Subcutaneous adipose tissue (tissue), 4 donors: ENCODE results near the gene IL34. TPM values are rescaled to one million over a fixed set of nuclear protein-coding genes. Genes with fewer than 3 reads are reported as not detected.

Source experiments
- total RNA-seq, 4 donors: library from RNA; depleted of rRNA; stranded (reverse); fragments of >200 nt; gene quantifications; one replicate each; pipeline ENCODE4 v1.1.0, GENCODE V29; 2016
- TF ChIP-seq, protein P1 (sequence below): fragments of 450-650 bp; IDR thresholded peaks from one replicate; pipeline ENCODE4 v1.5.1; 2016; ENCODE audit warnings: low read depth, mild to moderate bottlenecking, control low read depth, antibody characterized with exemption, moderate library complexity

IL34 gene
- total RNA-seq, 4 donors from 2014 or later = 1.5 TPM; not detected in 3

DNA sequence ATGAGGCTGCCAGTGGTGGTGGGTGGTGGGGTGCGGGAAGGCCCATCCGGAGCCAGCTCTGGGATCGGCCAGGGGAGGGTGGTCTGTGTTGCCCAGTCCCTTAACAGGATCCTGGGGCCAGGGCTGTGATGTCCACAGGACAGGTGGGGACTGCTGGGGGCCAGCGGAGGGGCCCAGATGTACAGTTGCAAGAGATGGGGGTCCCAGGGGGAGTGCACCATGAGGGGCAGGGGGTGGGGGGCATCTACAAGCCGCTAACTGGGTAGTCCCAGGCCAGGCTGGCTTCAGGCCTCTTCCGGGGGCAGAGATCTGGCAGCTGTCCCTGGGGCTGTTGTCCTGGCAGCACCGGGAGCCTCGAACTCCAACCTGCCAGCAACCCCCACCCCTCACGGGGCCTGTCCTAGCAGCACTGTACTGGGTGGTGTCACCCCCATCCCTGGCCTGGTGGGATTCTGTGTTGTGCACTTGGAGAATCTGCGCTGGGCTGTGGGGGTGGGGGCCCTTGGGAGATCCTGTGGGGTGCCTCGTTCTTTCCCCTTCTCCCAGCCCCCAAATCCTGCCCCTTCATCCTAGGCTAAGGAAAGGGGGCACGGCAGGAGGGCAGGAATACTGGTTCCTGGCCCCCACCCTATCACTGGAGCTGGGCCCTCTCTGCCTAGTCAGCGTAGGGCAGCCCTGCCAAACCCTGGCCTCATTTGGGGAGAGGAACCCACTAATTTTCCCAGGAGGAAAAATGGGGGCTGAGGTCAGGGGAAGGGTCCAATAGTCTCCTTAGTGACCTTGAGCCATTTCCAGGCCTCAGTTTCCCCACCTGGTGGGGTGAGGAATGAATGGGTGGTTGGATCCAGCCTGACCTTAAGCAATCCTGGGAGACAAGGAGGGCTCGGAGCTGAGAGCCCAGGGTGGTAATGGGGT lies 38.0 kb downstream of the IL34 start:
- TF ChIP-seq, protein P1, sequence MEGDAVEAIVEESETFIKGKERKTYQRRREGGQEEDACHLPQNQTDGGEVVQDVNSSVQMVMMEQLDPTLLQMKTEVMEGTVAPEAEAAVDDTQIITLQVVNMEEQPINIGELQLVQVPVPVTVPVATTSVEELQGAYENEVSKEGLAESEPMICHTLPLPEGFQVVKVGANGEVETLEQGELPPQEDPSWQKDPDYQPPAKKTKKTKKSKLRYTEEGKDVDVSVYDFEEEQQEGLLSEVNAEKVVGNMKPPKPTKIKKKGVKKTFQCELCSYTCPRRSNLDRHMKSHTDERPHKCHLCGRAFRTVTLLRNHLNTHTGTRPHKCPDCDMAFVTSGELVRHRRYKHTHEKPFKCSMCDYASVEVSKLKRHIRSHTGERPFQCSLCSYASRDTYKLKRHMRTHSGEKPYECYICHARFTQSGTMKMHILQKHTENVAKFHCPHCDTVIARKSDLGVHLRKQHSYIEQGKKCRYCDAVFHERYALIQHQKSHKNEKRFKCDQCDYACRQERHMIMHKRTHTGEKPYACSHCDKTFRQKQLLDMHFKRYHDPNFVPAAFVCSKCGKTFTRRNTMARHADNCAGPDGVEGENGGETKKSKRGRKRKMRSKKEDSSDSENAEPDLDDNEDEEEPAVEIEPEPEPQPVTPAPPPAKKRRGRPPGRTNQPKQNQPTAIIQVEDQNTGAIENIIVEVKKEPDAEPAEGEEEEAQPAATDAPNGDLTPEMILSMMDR = no peak

DNA sequence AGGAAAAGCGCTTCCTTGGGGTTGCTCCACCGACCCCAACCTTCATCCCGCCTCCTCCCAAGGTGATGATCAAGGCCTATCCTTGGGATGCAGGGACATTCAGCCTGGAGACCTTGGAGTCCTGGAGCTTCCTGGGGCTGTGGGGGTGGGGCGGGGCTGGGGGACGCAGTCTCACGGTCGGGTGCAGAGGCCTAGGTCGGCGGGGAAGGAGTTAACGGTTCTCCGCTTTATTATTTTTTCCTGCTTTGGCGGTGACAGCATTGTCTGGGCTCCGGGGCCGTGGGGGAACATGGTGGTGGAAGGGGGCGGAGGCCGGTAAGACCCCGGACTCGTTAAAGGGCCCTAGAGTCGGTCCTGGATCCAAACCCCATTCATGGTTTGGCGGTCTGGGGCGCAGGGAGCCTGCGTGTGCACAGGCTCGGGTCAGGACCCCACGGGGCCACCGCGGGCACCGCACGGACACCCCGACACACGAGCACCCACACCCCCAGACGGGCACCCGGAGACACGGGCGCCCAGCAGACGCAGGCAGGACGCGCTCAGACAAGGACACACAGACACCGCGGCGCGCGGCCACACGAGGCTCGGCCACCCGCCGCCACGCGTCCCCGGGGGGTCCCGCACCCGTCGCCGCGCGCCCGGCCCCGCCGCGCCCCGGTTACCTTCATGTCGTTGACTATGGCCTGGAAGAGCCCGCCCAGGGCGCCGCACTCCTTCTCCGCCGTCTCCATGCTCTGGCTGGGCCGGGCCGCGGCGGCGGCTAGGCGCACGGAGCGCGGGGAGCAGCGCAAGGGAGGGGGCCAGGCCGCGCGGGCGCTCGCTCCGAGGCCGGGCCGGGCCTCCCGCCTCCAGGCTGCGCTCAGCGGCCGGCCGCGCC lies 38.9 kb downstream of the IL34 start:
- TF ChIP-seq, protein P1 = no peak

DNA sequence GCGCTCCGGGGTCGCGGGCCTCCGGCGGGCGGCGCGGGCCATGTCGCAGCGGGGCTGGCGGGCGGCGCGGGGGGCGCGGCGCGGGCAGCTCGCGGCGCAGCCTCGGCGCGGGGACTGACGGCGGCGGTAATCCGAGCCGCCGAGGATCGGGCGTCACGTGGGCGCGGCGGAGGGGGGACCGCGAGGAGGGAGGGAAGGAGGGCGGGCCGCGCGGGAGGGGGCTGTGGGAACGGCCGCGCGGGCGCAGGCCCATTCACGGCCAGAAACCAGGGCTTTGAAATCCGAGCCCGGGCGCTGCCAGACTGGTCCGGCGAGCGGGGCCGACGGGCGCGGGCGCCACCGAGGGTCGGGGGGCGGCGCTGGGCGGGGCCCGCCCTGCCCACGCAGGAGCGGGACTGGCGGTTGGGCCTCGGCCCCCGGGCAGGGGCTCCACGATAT lies 39.6 kb downstream of the IL34 start, which contains the start of gene MTSS2:
Gene MTSS2 (minus strand): TSS at position 116 of the 438 bp plus-strand sequence. CDS start 262 bp downstream, outside the sequence.
- TF ChIP-seq, protein P1 = no peak

DNA sequence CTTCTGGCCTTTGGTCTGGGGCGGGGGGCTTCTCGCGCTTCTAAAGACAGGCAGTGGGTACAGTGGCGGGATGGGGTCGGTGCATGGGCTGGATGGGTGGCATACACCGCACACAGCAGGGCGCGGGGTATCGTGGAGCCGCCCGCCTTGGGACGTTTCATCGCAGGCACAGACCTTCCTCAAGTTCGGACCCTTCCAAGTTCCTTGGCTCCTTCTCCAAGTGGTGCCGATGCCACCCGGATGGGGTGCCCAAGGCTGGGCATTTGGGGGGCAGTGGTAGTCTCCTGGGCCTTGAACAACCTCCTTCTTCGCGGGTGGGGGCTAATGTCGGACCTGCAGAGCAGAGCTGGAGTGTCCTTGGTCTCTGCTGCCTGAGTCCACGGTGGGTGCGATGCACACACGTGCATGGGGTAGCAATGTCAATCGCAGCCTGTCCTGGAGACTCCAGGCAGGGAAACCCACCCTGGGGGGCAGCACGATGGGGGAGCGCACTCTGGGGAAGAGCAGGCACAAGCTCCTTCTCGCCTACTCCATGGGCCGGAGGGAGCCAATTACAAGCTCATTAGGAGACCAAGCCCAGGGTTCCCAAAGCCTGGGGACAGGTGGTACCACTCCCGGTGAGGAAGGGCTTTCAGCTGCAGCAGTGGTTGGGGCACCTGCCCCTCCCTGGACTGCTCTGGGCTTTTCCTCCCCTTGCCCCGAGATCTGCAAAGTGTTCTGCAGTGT lies 40.2 kb downstream of the IL34 start:
- TF ChIP-seq, protein P1 = no peak

DNA sequence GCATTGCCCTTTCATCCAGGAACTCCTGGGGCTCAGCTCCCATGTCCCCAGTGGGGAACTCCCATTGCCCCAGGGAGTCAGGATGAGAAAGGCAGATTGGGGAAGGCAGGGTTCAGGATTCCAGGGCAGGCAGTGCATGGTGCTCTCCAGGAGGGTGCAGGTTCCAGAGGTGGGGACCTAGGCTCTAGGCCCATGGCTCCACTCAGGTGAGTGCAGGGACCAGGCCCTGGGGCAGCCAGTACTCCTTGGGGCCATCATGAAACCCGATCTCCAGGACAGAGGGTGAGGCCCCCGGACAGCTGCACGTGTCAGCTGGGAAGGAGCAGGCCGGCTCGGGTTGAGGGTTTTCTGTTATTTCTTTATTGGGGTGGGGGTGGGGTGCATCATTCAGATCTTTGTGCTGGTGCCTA lies 40.7 kb downstream of the IL34 start:
- TF ChIP-seq, protein P1 = no peak

DNA sequence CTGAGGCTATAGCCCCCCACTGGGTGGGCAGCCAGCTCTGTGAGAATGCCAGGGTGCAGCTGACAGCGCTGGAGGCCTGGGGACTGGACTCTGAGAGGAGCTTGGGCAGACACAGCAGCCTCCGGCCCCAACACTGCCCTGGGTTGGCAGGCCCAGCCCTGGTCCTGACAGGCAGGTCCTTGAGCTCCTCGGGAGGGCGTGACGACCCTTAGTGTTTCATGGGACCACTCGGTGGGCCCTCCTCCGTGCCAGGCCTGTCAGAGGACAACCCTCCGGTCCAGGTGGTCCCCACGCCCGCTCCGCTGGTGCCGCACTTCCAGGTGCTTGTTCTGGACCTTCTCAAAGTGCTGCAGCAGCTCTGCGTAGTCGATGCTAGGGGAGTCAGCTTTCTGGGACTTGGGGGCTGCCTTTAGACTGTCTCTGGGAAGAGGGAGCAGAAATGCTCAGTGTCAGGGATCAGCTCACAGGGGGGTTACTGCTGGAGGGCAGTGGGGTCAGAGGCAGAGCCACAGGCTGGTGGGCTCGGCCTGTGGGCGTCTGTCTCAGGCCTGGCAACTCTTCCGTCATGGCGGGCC lies 41.4 kb downstream of the IL34 start:
- TF ChIP-seq, protein P1 = no peak
